ENCODE data around the gene RELL2.

- TF ChIP-seq EZH2 (IDR thresholded peaks at IDR 0.05; ENCODE audit: insufficient read depth, poor library complexity, severe bottlenecking) (no peak), EZH2phosphoT487 (IDR thresholded peaks at IDR 0.05; ENCODE audit: insufficient read depth, low read depth) (no peak)
Observed at GRCh38 chr5:141611289-141611688, 25.5 kb upstream of the RELL2 start.

Measured in GM23248 (cell line).